ENCODE results near the gene FAM135A.
"Not testable (repeated sequence)": the region's sequence is repeated elsewhere in the genome, so short reads cannot be mapped to it uniquely, and the experiment has no call there.

FAM135A gene

DNA sequence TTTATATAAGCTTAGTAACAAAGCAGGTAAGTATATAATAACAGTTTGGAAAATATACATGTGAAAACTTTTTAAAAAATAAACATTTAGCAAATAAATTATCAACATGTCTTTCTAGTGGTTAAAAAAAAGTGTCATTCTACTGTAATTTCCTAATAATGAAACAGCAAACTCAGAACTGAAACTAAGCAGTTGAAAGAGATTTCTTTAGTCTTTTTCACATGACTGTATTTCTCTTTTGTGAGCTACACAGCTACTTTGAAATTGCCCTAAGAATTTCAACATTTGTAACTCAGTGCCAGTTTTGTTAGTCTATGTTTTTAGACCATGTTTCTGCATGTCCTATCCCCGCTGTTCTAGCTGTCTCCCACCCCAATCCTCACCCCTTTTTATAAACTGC is 125.1 kb downstream of the FAM135A start:
- 0 out of 2 replicates have a peak, but pooled peaks cover 2% of the 10 kb centered on the region for H3K36me3 ChIP-seq (ENCODE audit: control insufficient read depth, insufficient read depth, low read length)
- H3K27me3 ChIP-seq (ENCODE audit: control insufficient read depth, insufficient read depth, low read length), result no peaks in the 10 kb centered on the region
- no peak for DNase-seq (ENCODE audit: low read depth, low spot score)
- H3K27ac ChIP-seq (ENCODE audit: low read length), result no peak overlapping the region
- WGBS (ENCODE audit: insufficient coverage, insufficient read length), result no CpG with 5 or more reads among the region's 1 CpG
- no peaks in the 10 kb centered on the region for H3K4me1 ChIP-seq (ENCODE audit: control insufficient read depth, insufficient read depth, low read length)
- no peaks in the 10 kb centered on the region for H3K9me3 ChIP-seq (ENCODE audit: control insufficient read depth, insufficient read depth, low read length)
- no peak overlapping the region for H3K4me3 ChIP-seq (ENCODE audit: low read length)

DNA sequence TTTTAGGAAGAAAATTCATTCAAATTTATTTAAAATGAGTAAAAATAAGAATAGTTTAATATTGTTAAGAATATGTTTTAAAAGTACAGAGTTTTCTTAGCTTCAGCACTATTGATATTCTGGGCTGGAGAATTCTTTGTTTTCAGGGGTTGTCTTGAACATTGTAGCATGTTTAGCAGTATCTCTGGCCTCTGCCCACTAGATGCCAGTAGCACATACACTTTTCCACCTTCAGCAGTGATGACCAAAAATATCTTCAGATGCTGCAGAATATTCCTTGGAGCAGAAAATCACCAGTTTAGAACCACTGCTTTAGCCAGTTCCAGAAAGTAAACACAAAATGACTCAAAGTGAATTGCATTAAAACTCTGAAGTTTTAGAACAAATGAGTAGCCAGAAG is 134.0 kb downstream of the FAM135A start:
- no peak overlapping the region for H3K27ac ChIP-seq (ENCODE audit: low read length)
- H3K4me3 ChIP-seq (ENCODE audit: low read length), result no peak overlapping the region
- DNase-seq (ENCODE audit: low read depth, low spot score), result no peak
- H3K9me3 ChIP-seq (ENCODE audit: control insufficient read depth, insufficient read depth, low read length), result no peaks in the 10 kb centered on the region
- no peaks in the 10 kb centered on the region for H3K27me3 ChIP-seq (ENCODE audit: control insufficient read depth, insufficient read depth, low read length)
- H3K4me1 ChIP-seq (ENCODE audit: control insufficient read depth, insufficient read depth, low read length), result no peaks in the 10 kb centered on the region
- no peaks in the 10 kb centered on the region for H3K36me3 ChIP-seq (ENCODE audit: control insufficient read depth, insufficient read depth, low read length)

DNA sequence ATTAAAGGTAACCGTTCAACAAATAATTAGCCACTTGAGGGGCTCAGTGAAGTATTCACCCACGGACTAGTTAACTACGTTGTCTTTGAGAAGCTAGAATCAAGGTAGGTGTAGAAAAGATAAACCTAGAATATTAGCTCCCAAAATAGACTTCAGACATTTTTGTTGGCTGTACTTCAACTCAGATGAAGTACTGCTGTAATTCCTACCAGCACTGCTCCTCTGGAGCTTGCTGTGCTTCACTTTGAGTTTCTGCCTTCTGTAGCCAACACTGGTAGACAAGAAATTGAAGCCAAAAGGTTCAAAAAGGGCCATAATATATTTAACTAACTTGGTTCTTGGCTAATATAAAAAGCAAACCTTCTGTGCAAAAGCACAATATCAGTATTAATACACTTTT is 134.6 kb downstream of the FAM135A start:
- Histone ChIP-seq H3K4me3 (ENCODE audit: low read length) (no peak overlapping the region), H3K9me3 (ENCODE audit: control insufficient read depth, insufficient read depth, low read length) (no peaks in the 10 kb centered on the region), H3K27ac (ENCODE audit: low read length) (no peak overlapping the region), H3K36me3 (ENCODE audit: control insufficient read depth, insufficient read depth, low read length) (no peaks in the 10 kb centered on the region), H3K27me3 (ENCODE audit: control insufficient read depth, insufficient read depth, low read length) (no peaks in the 10 kb centered on the region), H3K4me1 (ENCODE audit: control insufficient read depth, insufficient read depth, low read length) (no peaks in the 10 kb centered on the region)
- DNase-seq (ENCODE audit: low read depth, low spot score), result no peak
- no CpG with 5 or more reads among the region's 3 CpGs for WGBS (ENCODE audit: insufficient coverage, insufficient read length)

DNA sequence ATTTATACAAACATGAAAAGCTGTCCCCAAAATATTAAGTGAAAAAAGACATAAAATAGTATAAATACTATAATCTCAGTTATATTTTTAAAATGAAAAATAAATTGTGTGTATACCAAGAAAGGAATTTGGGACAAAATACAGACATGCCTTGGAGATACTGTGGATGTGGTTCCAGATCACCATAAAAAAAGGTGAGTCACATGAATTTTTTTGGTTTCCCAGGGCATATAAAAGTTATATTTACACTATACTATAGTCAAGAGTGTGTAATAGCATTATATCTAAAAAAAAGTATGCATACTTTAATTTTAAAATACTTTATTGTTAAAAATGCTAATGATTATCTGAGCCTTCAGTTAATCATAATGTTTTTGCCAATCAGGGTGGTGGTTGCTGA is 136.0 kb downstream of the FAM135A start:
- Histone ChIP-seq H3K9me3 (ENCODE audit: control insufficient read depth, insufficient read depth, low read length) (no peaks in the 10 kb centered on the region), H3K4me1 (ENCODE audit: control insufficient read depth, insufficient read depth, low read length) (no peaks in the 10 kb centered on the region), H3K4me3 (ENCODE audit: low read length) (no peak overlapping the region), H3K27me3 (ENCODE audit: control insufficient read depth, insufficient read depth, low read length) (no peaks in the 10 kb centered on the region), H3K36me3 (ENCODE audit: control insufficient read depth, insufficient read depth, low read length) (no peaks in the 10 kb centered on the region), H3K27ac (ENCODE audit: low read length) (no peak overlapping the region)
- no peak for DNase-seq (ENCODE audit: low read depth, low spot score)

DNA sequence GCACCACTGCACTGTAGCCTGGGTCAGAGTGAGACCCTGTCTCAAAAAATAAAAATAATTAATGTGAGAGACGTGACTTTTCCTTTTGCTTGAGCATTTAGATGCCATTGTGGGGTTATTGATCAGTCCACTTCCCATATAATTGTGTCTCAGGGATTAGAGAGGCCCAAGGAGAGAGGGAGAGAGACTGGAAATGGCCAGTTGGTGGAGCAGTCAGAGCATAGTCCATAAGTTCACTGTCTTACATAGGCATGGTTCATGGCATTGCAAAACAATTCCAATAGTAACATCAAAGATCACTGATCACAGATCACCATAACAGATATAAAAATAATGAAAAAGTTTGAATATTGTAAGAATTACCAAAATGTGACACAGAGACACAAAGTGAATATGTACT is 138.3 kb downstream of the FAM135A start:
- Histone ChIP-seq H3K4me1 (ENCODE audit: control insufficient read depth, insufficient read depth, low read length) (no peaks in the 10 kb centered on the region), H3K4me3 (ENCODE audit: low read length) (no peak overlapping the region)
- no CpG with 5 or more reads among the region's 1 CpG for WGBS (ENCODE audit: insufficient coverage, insufficient read length)

DNA sequence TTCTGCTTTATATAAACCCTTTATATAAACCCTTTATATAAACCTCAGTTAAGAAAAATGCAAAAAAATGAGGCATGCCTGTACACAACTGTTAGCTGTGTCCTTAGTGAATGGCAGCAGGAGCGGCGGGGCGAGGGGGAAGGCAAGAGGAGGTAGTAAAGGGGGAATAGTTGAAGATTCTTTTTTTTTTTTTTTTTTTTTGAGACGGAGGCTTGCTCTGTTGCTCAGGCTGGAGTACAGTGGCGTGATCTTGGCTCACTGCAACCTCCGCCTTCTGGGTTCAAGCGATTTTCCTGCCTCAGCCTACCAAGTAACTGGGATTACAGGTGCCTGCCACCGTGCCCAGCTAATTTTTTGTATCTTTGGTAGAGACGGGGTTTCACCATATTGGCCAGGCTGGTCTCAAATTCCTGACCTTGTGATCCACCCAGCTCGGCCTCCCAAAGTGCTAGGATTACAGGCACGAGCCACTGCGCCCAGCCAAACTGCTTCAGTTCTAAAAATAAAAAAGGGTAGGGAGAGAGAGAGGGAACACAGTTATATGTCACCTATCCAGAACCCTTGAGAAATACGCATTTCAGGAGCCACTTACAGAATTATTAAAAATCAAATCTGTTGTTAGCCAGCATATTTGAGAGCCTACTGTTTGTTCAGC is 139.1 kb downstream of the FAM135A start:
- H3K4me1 ChIP-seq (ENCODE audit: control insufficient read depth, insufficient read depth, low read length); H3K9me3 ChIP-seq (ENCODE audit: control insufficient read depth, insufficient read depth, low read length); H3K36me3 ChIP-seq (ENCODE audit: control insufficient read depth, insufficient read depth, low read length); H3K4me3 ChIP-seq (ENCODE audit: low read length); H3K27ac ChIP-seq (ENCODE audit: low read length); DNase-seq (ENCODE audit: low read depth, low spot score); H3K27me3 ChIP-seq (ENCODE audit: control insufficient read depth, insufficient read depth, low read length): not testable (repeated sequence)
- WGBS (ENCODE audit: insufficient coverage, insufficient read length), result no CpG with 5 or more reads among the region's 13 CpGs

More for the DNA sequence above, 138.3 kb downstream of the FAM135A start:
- no peaks in the 10 kb centered on the region for H3K36me3 ChIP-seq (ENCODE audit: control insufficient read depth, insufficient read depth, low read length)
- no peak overlapping the region for H3K27ac ChIP-seq (ENCODE audit: low read length)
- no peak for DNase-seq (ENCODE audit: low read depth, low spot score)
- no peaks in the 10 kb centered on the region for H3K9me3 ChIP-seq (ENCODE audit: control insufficient read depth, insufficient read depth, low read length)
- no peaks in the 10 kb centered on the region for H3K27me3 ChIP-seq (ENCODE audit: control insufficient read depth, insufficient read depth, low read length)

DNA sequence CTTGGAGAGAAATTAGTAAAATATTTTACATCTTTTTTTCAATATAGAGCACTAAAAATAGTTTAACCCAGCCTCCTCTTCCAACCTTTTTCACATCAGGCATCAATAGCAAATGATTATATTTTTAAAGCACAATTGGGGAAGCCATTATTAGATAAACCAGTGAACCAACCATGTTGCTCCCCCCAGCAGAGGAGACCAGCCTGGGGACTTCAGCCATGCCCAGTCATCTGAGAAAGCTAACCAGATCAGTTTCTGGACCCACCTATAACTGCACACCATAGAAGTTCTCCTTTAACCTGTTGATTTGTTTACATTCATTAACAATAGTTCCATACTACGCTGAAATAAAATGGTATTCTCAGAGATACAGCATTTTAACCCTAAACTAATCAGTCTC is 139.7 kb downstream of the FAM135A start:
- no peak overlapping the region for H3K4me3 ChIP-seq (ENCODE audit: low read length)
- no CpG with 5 or more reads among the region's 1 CpG for WGBS (ENCODE audit: insufficient coverage, insufficient read length)
- H3K4me1 ChIP-seq (ENCODE audit: control insufficient read depth, insufficient read depth, low read length), result no peaks in the 10 kb centered on the region
- H3K9me3 ChIP-seq (ENCODE audit: control insufficient read depth, insufficient read depth, low read length), result no peaks in the 10 kb centered on the region
- no peaks in the 10 kb centered on the region for H3K27me3 ChIP-seq (ENCODE audit: control insufficient read depth, insufficient read depth, low read length)
- H3K27ac ChIP-seq (ENCODE audit: low read length), result no peak overlapping the region
- no peaks in the 10 kb centered on the region for H3K36me3 ChIP-seq (ENCODE audit: control insufficient read depth, insufficient read depth, low read length)
- DNase-seq (ENCODE audit: low read depth, low spot score), result no peak

DNA sequence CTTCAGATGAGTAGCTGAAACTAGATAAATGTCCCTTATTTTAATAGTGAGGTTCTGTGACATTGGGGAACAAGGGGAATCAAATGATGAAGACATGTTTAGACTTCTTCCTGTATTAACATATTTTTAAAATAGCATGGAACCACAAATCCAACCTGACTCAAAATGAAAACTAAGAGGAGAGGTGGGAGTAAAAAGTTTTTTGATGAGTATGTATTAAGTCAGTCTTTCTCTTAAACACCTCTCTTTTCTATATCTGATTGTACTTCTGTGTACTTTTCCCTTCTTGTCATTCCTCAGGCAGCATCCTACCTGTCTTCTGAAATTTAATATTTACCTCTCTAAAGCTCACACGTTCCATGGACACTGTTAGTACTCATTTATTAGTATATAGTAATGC is 144.7 kb downstream of the FAM135A start:
- DNase-seq (ENCODE audit: low read depth, low spot score), result no peak
- Histone ChIP-seq H3K27me3 (ENCODE audit: control insufficient read depth, insufficient read depth, low read length) (no peaks in the 10 kb centered on the region), H3K27ac (ENCODE audit: low read length) (no peak overlapping the region), H3K4me1 (ENCODE audit: control insufficient read depth, insufficient read depth, low read length) (no peaks in the 10 kb centered on the region), H3K4me3 (ENCODE audit: low read length) (no peak overlapping the region), H3K9me3 (ENCODE audit: control insufficient read depth, insufficient read depth, low read length) (no peaks in the 10 kb centered on the region), H3K36me3 (ENCODE audit: control insufficient read depth, insufficient read depth, low read length) (no peaks in the 10 kb centered on the region)
- no CpG with 5 or more reads among the region's 1 CpG for whole genome bisulfite sequencing (ENCODE audit: insufficient coverage, insufficient read length)

DNA sequence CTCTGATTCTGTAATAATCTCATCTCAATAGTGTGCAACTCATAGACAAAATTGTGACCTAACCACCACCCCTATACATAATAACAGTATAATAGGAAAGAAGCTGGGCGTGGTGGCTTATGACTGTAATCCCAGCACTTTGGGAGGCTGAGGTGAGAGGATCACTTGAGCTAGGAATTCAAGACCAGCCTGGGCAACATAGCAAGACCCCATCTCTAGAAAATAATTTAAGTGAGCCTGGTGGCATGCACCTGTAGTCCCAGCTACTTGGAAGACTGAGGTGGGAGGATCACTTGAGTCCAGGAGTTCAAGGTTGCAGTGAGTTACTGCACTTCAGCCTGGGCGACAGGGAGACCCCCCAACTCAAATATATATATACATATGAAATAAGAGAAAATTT is 149.1 kb downstream of the FAM135A start:
- not testable (repeated sequence) for H3K27ac ChIP-seq (ENCODE audit: low read length); H3K4me1 ChIP-seq (ENCODE audit: control insufficient read depth, insufficient read depth, low read length); H3K4me3 ChIP-seq (ENCODE audit: low read length); H3K36me3 ChIP-seq (ENCODE audit: control insufficient read depth, insufficient read depth, low read length); H3K27me3 ChIP-seq (ENCODE audit: control insufficient read depth, insufficient read depth, low read length); DNase-seq (ENCODE audit: low read depth, low spot score); H3K9me3 ChIP-seq (ENCODE audit: control insufficient read depth, insufficient read depth, low read length)
- no CpG with 5 or more reads among the region's 2 CpGs for WGBS (ENCODE audit: insufficient coverage, insufficient read length)

DNA sequence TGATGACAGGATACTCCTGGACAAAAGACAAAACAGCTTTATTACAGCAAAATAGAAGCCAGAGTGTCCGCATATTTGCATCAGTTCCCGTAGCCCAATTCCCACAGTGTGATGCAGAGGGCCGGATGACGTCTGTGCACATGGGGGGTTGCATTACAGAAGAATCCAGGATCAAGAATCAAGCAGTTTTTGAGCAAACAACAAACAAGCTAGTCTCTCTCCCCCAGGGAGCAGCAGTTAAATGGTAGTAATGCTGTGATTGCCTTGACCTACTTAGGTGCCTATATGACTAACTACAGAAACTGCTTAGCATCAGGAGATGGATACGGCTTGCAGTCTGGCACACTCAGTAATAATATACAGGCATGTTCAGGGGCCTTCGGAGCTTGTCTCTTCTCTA is 150.2 kb downstream of the FAM135A start:
- no peaks in the 10 kb centered on the region for H3K9me3 ChIP-seq (ENCODE audit: control insufficient read depth, insufficient read depth, low read length)
- no CpG with 5 or more reads among the region's 6 CpGs for WGBS (ENCODE audit: insufficient coverage, insufficient read length)
- no peak for DNase-seq (ENCODE audit: low read depth, low spot score)
- no peak overlapping the region for H3K4me3 ChIP-seq (ENCODE audit: low read length)
- no peaks in the 10 kb centered on the region for H3K27me3 ChIP-seq (ENCODE audit: control insufficient read depth, insufficient read depth, low read length)
- no peaks in the 10 kb centered on the region for H3K36me3 ChIP-seq (ENCODE audit: control insufficient read depth, insufficient read depth, low read length)
- H3K4me1 ChIP-seq (ENCODE audit: control insufficient read depth, insufficient read depth, low read length), result no peaks in the 10 kb centered on the region
- H3K27ac ChIP-seq (ENCODE audit: low read length), result no peak overlapping the region

DNA sequence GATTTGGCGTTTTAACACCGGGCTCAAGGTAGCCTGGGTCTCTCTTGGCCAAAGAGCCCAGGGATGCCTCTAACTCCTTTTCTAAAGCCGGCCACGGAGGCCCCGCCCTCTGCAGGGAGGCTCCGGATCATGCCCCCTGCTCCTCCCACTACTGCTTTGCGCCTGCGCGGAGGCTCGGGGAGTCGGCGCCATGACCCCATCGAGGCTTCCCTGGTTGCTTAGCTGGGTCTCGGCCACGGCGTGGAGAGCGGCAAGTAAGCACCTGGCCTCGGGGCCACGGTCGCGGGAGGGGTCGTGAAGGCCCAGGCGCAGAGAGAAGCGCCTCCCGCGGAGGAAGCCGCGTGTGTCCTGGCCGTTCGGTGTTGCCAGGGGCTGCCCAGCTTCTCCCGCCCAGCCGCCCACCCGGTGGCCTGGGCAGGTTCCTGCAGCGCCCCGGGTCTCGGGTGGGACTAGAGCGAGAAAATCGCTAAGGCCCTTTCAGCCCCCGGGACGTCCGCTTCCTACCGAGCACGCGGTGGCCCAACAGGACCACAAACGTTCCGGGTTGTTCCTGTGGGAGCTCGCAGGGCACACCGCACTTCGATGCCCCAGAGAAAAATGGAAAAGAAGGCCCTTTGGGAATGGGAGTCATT is 153.6 kb downstream of the FAM135A start, which contains the start of gene SDHAF4:
Gene SDHAF4 (plus strand): TSS at position 180 of the 632 bp plus-strand sequence. CDS start 11 bp downstream, at position 191.
- no peaks in the 10 kb centered on the region for H3K36me3 ChIP-seq (ENCODE audit: control insufficient read depth, insufficient read depth, low read length)
- H3K9me3 ChIP-seq (ENCODE audit: control insufficient read depth, insufficient read depth, low read length), result no peaks in the 10 kb centered on the region
- H3K27ac ChIP-seq (ENCODE audit: low read length), result no peak within 1 kb of the TSS
- H3K27me3 ChIP-seq (ENCODE audit: control insufficient read depth, insufficient read depth, low read length), result no peaks in the 10 kb centered on the region
- peak within 1 kb of the TSS; percentile 96 for H3K4me3 ChIP-seq (ENCODE audit: low read length)
- WGBS (ENCODE audit: insufficient coverage, insufficient read length), result no CpG with 5 or more reads among the region's 49 CpGs
- no peaks in the 10 kb centered on the region for H3K4me1 ChIP-seq (ENCODE audit: control insufficient read depth, insufficient read depth, low read length)
- DNase-seq (ENCODE audit: low read depth, low spot score), result peak; percentile 80

Measured in iPS DF 6.9 (cell line).